ENCODE measurements around the gene MTFR1L. TPM values are rescaled to one million over a fixed set of nuclear protein-coding genes. Genes with fewer than 3 reads are reported as not detected.

Gene MTFR1L
- 24.4 and 31.7 TPM in 2 replicates for total RNA-seq (2014; rRNA removed; shearing (Covaris generic))

DNA sequence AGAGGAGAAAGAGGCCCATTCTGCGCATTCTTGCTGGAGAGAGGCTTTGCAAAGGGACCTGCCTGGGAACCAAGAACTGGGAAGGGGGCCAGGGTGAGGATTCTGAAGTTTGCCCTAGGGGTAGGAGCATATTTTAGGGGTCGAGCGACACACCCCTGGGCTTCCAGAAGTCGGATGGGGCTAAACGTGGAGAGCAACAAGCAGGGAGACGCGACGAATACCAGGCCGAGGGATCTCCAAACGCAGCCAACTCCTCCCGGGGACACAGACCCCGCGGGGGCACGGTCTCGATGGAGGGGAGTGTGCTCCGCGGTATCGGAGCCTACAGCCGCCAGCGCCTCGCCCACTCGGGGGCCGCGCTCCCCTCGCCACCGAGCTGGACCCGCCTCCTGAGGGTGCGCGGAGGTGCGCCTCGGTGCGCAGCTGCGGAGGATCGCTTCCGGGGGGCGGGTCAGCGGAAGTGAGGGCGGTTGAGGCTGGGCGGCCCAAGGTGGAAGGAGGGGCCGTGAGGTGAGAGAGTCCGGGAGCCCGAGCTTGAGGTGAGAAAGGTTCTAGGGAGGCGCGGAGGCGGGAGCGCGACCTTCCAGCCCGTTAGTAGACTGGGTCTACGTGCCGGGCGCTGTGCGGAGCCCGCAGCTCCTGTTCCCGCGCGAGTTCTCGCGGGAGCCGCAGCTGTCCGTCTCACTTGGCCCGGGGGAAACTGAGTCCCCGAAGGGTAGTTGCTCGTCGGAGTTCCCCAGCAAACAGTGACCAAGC, at the start of gene MTFR1L:
TSS of gene MTFR1L (plus strand) at position 464 of the 756 bp plus-strand sequence. CDS start 3,151 bp downstream, outside the sequence.
- DNase-seq (ENCODE audit: low spot score): peak; percentile 70

- no peak for DNase-seq (ENCODE audit: low spot score)
Observed at GRCh38 chr1:25770541-25771220, 49.1 kb upstream of the MTFR1L start.

DNA sequence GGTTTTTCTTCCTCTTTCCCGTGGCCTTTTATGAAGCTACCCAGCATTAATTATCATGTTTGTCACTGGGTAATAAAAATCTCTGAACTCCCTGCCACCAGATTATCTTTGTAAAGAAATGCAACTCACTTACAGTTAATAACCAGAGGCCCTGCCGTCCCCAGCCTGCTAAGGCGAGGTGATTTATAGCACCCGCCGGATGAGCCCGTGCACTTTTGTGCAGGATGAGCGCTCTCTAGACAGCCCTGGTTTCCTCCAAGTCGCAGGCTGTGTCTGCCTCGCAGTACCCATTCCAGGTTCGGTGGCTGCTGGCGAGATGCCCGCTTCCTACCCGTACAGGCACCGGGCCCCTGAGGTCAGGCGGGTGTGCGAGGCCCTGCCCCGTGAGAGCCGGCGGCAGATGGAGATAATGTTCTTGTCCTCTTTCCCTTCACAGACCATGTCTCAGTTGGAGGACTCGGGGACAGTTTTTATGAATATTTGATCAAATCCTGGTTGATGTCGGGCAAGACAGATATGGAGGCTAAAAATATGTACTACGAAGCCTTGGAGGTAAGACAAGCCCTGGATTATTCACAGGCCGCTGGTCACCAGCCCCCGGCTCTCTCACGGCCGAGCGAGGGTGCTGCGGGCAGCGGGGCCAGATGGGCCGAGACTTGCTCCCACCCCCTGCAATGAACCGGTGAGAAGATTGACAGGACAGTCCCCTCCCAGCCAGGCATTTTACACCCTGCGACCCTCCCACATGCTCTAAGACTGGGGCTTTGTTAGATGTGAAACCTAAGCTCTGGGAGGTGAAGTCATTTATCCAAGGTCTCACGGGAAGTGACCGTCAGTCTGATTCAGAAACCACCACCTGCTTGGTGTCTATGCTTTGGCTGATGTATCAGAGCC, 48.3 kb upstream of the MTFR1L start:
- no peak for DNase-seq (ENCODE audit: low spot score)

DNA sequence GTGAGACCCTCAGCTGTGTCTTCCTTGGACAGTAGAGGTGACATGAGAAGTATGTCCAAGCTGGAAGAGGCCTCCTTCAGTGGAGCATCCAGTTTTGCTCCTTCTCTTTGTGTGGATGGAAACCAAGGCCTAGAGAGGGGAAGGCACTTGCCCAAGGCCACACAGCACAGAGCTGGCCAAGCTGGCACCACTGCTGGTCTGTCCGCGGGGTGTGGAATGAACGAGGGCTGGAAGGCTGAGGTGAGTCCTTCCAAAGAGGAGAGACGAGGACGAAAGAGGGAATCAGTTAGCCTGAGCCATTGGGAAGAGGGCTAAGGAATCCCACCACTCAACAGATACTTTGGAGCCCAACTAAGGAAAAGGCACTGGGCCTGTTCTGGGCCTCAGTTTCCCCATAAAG, 47.6 kb upstream of the MTFR1L start:
- DNase-seq (ENCODE audit: low spot score): no peak

GRCh38 chr1:25772692-25773245, 47.0 kb upstream of the MTFR1L start:
- no peak for DNase-seq (ENCODE audit: low spot score)

- DNase-seq (ENCODE audit: low spot score): no peak
Observed at GRCh38 chr1:25773441-25774125, 46.2 kb upstream of the MTFR1L start.

DNA sequence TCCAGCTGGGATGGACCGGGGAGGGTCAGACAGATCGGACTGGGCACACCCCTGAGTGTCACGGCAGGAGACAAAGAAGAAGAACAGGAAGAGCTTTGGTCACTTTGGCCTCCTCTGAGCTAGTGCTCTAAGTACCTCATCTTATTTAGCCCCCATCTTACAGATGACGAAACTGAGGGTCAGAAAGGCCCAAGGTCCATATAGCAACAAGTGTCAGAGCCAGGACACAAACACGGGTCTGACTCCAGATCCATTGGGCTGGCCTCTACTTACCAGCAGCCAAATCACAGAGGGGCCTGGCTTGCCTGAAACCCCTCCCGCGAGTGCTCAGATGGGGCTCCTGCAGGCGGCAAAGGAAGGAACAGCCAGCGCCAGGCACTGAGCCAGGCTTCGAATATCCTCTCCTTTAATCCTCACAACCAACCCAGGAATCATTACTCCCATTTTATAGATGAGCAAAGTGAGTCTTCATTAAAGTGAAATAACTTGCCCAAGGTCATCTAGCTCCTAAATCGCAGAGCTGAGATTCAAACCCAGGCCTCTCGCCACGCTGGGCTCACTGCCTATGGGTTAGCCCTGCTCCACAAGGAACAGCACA, 45.4 kb upstream of the MTFR1L start:
- no peak for DNase-seq (ENCODE audit: low spot score)

- no peak for DNase-seq (ENCODE audit: low spot score)
Observed at GRCh38 chr1:25774921-25775771, 44.6 kb upstream of the MTFR1L start.

GRCh38 chr1:25779388-25779787, 40.4 kb upstream of the MTFR1L start:
- DNase-seq (ENCODE audit: low spot score): no peak

- no peak for DNase-seq (ENCODE audit: low spot score)
Observed at GRCh38 chr1:25779894-25780293, 39.9 kb upstream of the MTFR1L start.

- DNase-seq (ENCODE audit: low spot score): peak; percentile 46
Observed at GRCh38 chr1:25780318-25781129, 39.2 kb upstream of the MTFR1L start.

DNA sequence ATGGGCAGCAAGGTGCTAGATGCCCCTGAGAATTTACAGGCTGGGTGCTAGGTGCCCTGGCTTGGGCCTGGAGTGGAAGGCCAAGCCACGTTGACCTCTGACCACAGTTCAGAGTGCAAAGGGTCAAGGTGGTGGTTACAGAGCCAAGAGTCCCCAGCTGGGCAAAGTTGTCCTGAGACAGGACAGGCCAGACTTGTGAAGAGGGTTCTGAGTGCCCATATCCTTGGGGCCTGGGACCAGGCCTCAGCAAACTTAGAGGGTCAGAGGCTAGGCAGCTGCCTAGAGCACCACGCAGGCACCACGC, 38.7 kb upstream of the MTFR1L start:
- DNase-seq (ENCODE audit: low spot score): no peak

DNA sequence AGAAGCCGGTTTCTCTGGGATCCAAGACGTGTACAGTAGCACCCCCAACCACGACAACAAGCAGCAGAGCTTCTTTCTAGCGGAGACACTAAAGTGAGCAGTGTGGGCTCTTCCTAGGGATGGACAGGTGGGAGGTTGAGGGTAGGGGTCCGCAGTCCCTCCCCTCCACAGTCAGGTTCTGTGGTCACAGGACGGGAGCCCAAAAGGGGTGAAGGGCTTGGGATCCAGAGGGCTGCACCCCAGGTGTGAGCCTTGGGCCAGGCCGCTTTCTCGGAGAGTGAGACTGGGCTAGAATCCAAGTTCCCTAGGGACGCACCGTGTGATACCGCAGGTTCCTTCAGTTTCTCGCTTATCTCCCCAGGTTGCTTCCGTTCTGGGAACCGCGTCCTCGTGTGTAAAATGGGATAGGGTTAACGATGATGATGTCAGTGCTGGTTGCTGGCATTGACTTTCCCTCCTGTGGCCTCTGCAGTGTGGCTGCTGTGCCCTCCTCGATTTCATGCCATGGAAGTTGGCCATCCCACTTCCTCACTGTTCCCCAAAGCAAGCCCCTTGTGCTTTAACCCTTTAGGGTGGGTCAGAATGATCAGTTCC, 37.0 kb upstream of the MTFR1L start:
- DNase-seq (ENCODE audit: low spot score): no peak

GRCh38 chr1:25784575-25785051, 35.1 kb upstream of the MTFR1L start:
- no peak for DNase-seq (ENCODE audit: low spot score)

- no peak for DNase-seq (ENCODE audit: low spot score)
Observed at GRCh38 chr1:25785333-25786067, 34.3 kb upstream of the MTFR1L start.

- DNase-seq (ENCODE audit: low spot score): no peak
Observed at GRCh38 chr1:25786887-25787759, 32.6 kb upstream of the MTFR1L start.

- DNase-seq (ENCODE audit: low spot score): no peak
Observed at GRCh38 chr1:25787760-25788166, 32.0 kb upstream of the MTFR1L start.
